Uterus (tissue), 4 donors: ENCODE data around the gene KIF26A. TPM values are rescaled to one million over a fixed set of nuclear protein-coding genes. Genes with fewer than 3 reads are reported as not detected.
"Not testable (repeated sequence)": the region's sequence is repeated elsewhere in the genome, so short reads cannot be mapped to it uniquely, and the experiment has no call there.

Source experiments
- DNase-seq, 2 donors: peaks; one replicate each; pipeline ENCODE4 v3.0.0-alpha.2; 2019 to 2020
- H3K27ac ChIP-seq, 2 donors: fragments of 200-600 bp; sonication (generic); 1 replicate in 1 of 2; 2 replicates in 1 of 2; pipeline ENCODE4 v1.5.1; 2016 to 2018
- H3K27me3 ChIP-seq, 2 donors: fragments of 200-600 bp; sonication (generic); one replicate each; pipeline ENCODE4 v1.5.1; 2018 to 2019; ENCODE audit warnings: control low read depth in 1 of 2
- H3K36me3 ChIP-seq, 2 donors: fragments of 200-600 bp; sonication (generic); one replicate each; pipeline ENCODE4 v1.5.1; 2019; ENCODE audit warnings: control low read depth in 1 of 2
- H3K4me1 ChIP-seq, 2 donors: fragments of 200-600 bp; sonication (generic); one replicate each; pipeline ENCODE4 v1.5.1; 2018 to 2019; ENCODE audit warnings: control low read depth in 1 of 2
- H3K4me3 ChIP-seq, 2 donors: fragments of 200-600 bp; sonication (generic); 1 replicate in 1 of 2; 2 replicates in 1 of 2; pipeline ENCODE4 v1.5.1; 2018 to 2019; ENCODE audit warnings: mild to moderate bottlenecking in 1 of 2
- H3K9me3 ChIP-seq, 2 donors: fragments of 200-600 bp; sonication (generic); one replicate each; pipeline ENCODE4 v1.5.1; 2019; ENCODE audit warnings: control low read depth in 1 of 2
- CTCF ChIP-seq, 4 experiments: fragments of 200-600 bp in 2 of 4; fragments of 450-650 bp in 2 of 4; sonication (generic) in 2 of 4; IDR thresholded peaks; one replicate each; pipeline ENCODE4 v1.5.1; 2016 to 2019; ENCODE audit warnings: antibody characterized with exemption in 4 of 4, mild to moderate bottlenecking in 2 of 4, moderate library complexity in 1 of 4
- POLR2A ChIP-seq, 2 donors: fragments of 450-650 bp; IDR thresholded peaks; one replicate each; pipeline ENCODE4 v1.6.1; 2016; ENCODE audit warnings: antibody characterized with exemption in 2 of 2, mild to moderate bottlenecking in 1 of 2, moderate library complexity in 1 of 2
- intact Hi-C: fragments of 100-400 bp; cut with DNase I; formaldehyde crosslinking; loops from one replicate; pipeline ENCODE4 v1.15.1; 2023; ENCODE audit warnings: low total_unique reads
- total RNA-seq, 4 donors: library from RNA; depleted of rRNA in 3 of 4; stranded (reverse); fragments of >200 nt in 3 of 4; gene quantifications; one replicate each; pipeline versions ENCODE4 v1.1.0 to v1.2.4, GENCODE V29; 2014 to 2023
- donor health status: DM: yes; HTN: yes; CAD: no.

Gene KIF26A
- total RNA-seq, 4 donors from 2014 or later, result 4.1 to 10.5 (median 7.5) TPM

GRCh38 chr14:104224131-104224505 lies 85.7 kb downstream of the KIF26A start:
- intact Hi-C loops, result no loop called here
- no peak overlapping the region for H3K27ac ChIP-seq

DNA sequence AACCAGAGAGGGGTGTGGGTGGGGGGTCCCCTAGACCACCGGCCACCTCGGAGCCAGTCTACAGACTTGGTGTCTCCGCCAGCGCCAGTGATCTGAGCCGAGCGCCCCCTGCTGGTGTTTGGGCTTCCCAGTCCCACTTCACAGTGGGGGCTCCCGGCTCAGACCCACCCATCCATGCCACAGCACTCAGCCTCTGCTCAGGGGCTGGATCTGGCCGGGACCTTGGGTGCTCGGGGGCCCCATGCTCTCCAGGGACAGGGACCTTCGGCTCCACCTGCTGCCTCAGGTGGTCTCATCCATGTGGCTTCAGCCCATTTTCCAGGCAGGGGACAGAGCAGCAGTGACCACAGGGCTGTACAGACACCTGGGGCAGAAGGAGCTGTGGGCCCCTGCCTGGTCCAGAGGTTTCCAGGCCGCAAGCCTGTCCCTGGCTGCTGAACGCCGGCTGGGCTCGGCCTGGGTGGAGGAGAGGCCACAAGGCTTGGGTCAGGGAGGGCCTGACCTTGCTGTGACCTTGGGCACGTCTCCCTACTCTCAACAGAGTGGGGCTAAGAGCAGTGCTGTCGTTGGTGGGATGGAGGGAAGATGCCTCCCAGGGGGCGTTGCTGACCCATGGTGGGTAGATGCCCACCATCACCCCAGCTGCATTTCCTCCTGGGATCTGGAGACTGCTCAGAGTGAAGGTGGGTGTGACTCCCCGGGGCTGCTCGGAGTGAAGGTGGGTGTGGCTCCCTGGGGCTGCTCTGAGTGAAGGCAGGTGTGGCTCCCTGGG lies 86.3 kb downstream of the KIF26A start:
- no peak overlapping the region for H3K27ac ChIP-seq
- no peak overlapping the region for H3K4me3 ChIP-seq
- no peaks in the 10 kb centered on the region for H3K27me3 ChIP-seq
- DNase-seq, result no peak
- intact Hi-C loops, result no loop called here
- H3K4me1 ChIP-seq, result no peaks in the 10 kb centered on the region
- no peaks in the 10 kb centered on the region for H3K36me3 ChIP-seq
- H3K9me3 ChIP-seq, result no peaks in the 10 kb centered on the region
- TF ChIP-seq CTCF (IDR thresholded peaks at IDR 0.05) (peak in 1 of 4 experiments; percentile 25), POLR2A (IDR thresholded peaks at IDR 0.05) (no peak)

More at GRCh38 chr14:104224131-104224505, 85.7 kb downstream of the KIF26A start:
- Histone ChIP-seq H3K9me3 (no peaks in the 10 kb centered on the region), H3K27me3 (no peaks in the 10 kb centered on the region), H3K4me3 (peak overlapping the region in 1 of 2 donors; percentile 26), H3K36me3 (no peaks in the 10 kb centered on the region), H3K4me1 (no peaks in the 10 kb centered on the region)
- TF ChIP-seq CTCF (IDR thresholded peaks at IDR 0.05), result no peak
- TF ChIP-seq POLR2A (IDR thresholded peaks at IDR 0.05), result no peak
- no peak for DNase-seq

- H3K4me1 ChIP-seq, H3K27ac ChIP-seq, H3K9me3 ChIP-seq, H3K27me3 ChIP-seq, H3K4me3 ChIP-seq, H3K36me3 ChIP-seq, intact Hi-C loops, DNase-seq: not testable (repeated sequence)
Measured at GRCh38 chr14:104225278-104226190, 87.1 kb downstream of the KIF26A start.

- H3K4me1 ChIP-seq, result no peaks in the 10 kb centered on the region
- TF ChIP-seq CTCF (IDR thresholded peaks at IDR 0.05) (no peak), POLR2A (IDR thresholded peaks at IDR 0.05) (no peak)
- intact Hi-C loops, result no loop called here
- no peaks in the 10 kb centered on the region for H3K36me3 ChIP-seq
- H3K27ac ChIP-seq, result no peak overlapping the region
- no peak for DNase-seq
- no peak overlapping the region for H3K4me3 ChIP-seq
- H3K9me3 ChIP-seq, result no peaks in the 10 kb centered on the region
- no peaks in the 10 kb centered on the region for H3K27me3 ChIP-seq
Measured at GRCh38 chr14:104226421-104227383, 88.3 kb downstream of the KIF26A start.

DNA sequence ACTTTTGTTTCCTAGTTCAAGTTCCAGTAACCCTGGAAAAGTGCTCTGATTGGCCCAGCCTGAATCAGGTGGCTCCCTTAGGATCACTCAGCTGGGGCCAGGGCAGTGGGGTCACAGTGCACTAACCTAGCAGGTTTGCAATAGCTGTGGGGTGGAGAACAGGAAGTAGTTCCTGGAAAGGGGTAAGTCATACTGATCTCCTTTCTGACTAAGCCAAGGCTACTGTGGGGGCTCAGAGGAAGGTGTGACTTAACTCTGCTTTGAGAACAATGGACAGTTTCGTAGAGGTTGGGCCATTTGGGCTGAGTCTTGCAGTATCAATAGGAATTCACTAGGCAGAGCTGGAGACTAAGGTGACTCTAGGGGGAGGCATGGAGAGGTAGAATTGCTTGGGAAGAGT lies 89.4 kb downstream of the KIF26A start:
- Histone ChIP-seq H3K27me3 (no peaks in the 10 kb centered on the region), H3K27ac (no peak overlapping the region), H3K9me3 (no peaks in the 10 kb centered on the region), H3K36me3 (no peaks in the 10 kb centered on the region), H3K4me3 (no peak overlapping the region), H3K4me1 (no peaks in the 10 kb centered on the region)
- no peak for TF ChIP-seq POLR2A (IDR thresholded peaks at IDR 0.05)
- TF ChIP-seq CTCF (IDR thresholded peaks at IDR 0.05), result no peak
- intact Hi-C loops, result no loop called here
- DNase-seq, result no peak
